Measurements from ENCODE around the gene TMEM178A.

Gene TMEM178A

DNA sequence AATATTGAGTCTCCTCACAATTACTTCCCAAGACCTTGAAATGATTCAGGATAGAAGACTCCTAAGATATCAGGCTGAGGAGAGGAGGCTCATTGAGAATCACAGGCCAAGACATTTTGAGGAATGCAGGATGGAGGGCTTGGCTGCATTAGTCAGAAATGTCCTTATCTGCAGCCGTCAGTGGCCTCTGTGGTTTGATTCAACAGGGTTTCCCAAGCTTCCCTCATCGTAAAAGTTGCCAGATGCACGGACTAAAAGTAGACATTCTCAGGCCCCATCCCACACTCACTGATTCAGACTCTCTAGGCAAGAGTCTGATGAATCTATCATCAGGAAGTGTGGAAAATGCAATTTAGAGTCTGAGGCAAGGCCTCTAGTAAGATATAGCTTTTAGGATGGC lies 34.0 kb upstream of the TMEM178A start:
- Mint-ChIP-seq H3K9me3 (peaks cover 24% of the 10 kb centered on the region), H3K4me3 (no peak overlapping the region), H3K4me1 (peaks cover 6% of the 10 kb centered on the region), H3K36me3 (ENCODE audit: low read depth) (no peaks in the 10 kb centered on the region), H3K27me3 (ENCODE audit: low read depth, poor library complexity) (no peaks in the 10 kb centered on the region), H3K27ac (no peak overlapping the region)
- TF ChIP-seq, protein P1, sequence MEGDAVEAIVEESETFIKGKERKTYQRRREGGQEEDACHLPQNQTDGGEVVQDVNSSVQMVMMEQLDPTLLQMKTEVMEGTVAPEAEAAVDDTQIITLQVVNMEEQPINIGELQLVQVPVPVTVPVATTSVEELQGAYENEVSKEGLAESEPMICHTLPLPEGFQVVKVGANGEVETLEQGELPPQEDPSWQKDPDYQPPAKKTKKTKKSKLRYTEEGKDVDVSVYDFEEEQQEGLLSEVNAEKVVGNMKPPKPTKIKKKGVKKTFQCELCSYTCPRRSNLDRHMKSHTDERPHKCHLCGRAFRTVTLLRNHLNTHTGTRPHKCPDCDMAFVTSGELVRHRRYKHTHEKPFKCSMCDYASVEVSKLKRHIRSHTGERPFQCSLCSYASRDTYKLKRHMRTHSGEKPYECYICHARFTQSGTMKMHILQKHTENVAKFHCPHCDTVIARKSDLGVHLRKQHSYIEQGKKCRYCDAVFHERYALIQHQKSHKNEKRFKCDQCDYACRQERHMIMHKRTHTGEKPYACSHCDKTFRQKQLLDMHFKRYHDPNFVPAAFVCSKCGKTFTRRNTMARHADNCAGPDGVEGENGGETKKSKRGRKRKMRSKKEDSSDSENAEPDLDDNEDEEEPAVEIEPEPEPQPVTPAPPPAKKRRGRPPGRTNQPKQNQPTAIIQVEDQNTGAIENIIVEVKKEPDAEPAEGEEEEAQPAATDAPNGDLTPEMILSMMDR (IDR thresholded peaks at IDR 0.05), result no peak
- DNase-seq, result no peak

DNA sequence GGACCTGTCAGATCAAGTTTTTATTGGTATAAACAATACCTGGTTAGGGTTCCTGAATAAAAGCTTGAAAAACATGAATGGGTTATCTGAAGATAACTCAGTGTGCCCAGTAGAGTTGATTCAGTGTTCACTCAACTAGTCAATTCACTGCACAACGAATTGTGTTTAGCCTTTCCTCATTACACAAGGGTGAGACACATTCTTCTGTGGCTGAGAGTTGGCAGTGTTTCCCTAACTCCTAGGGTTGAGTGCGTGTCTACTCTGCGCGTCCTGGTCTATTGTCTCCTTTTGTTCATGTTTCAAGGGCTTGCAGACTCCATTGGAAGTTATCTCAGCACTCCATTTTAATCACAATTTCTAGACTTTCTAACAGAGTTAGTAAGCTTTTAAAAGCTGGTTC lies 32.8 kb upstream of the TMEM178A start:
- H3K4me1 Mint-ChIP-seq, result peaks cover 6% of the 10 kb centered on the region
- DNase-seq, result no peak
- peaks cover 18% of the 10 kb centered on the region for H3K9me3 Mint-ChIP-seq
- H3K27me3 Mint-ChIP-seq (ENCODE audit: low read depth, poor library complexity), result no peaks in the 10 kb centered on the region
- H3K27ac Mint-ChIP-seq, result no peak overlapping the region
- TF ChIP-seq, protein P1 (IDR thresholded peaks at IDR 0.05), result no peak
- no peaks in the 10 kb centered on the region for H3K36me3 Mint-ChIP-seq (ENCODE audit: low read depth)
- H3K4me3 Mint-ChIP-seq, result no peak overlapping the region

DNA sequence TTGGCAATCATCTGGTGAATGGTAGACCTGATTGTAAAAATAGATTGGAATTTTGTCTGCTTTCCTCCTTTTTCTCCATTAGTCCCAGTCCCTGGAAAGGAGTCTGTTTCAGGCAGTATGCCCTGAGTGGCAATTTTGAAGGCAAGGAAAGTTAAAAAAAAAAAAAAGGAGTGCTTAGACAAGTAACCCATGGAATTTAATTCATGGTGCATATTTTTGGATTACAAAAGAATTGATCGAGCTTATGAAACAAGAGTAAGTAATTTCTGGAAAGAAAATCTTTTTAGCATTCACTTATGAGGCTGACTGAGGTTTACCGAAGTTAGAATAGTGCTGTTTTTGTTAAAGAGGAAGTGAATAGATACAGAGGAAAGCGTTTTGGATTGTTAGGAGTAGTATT lies 29.4 kb upstream of the TMEM178A start:
- Mint-ChIP-seq H3K9me3 (no peaks in the 10 kb centered on the region), H3K27ac (no peak overlapping the region), H3K27me3 (ENCODE audit: low read depth, poor library complexity) (no peaks in the 10 kb centered on the region), H3K4me1 (peaks cover 6% of the 10 kb centered on the region), H3K4me3 (no peak overlapping the region), H3K36me3 (ENCODE audit: low read depth) (no peaks in the 10 kb centered on the region)
- DNase-seq, result no peak
- TF ChIP-seq, protein P1 (IDR thresholded peaks at IDR 0.05), result no peak

DNA sequence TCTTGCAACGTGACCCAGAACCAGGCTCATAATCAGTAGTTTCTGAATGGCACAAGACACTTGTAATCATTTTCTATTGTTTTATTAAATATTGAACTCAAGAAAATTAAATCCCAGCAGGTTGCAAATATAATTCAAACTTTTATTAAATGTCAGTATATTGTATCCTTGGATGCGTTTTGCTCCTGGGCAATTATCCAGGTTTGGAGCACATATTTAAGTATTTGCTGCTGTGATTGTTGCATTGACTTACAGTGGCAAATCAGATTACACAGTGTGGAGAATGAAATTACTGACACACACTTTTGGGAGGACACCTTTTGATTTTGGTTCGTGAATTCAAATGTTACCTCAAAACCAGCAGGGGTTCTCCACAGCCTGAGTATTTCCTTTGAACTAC lies 27.1 kb upstream of the TMEM178A start:
- Mint-ChIP-seq H3K27ac (no peak overlapping the region), H3K4me1 (peaks cover 2% of the 10 kb centered on the region), H3K27me3 (ENCODE audit: low read depth, poor library complexity) (no peaks in the 10 kb centered on the region), H3K9me3 (no peaks in the 10 kb centered on the region), H3K4me3 (no peak overlapping the region), H3K36me3 (ENCODE audit: low read depth) (no peaks in the 10 kb centered on the region)
- TF ChIP-seq, protein P1 (IDR thresholded peaks at IDR 0.05), result no peak
- DNase-seq, result no peak

DNA sequence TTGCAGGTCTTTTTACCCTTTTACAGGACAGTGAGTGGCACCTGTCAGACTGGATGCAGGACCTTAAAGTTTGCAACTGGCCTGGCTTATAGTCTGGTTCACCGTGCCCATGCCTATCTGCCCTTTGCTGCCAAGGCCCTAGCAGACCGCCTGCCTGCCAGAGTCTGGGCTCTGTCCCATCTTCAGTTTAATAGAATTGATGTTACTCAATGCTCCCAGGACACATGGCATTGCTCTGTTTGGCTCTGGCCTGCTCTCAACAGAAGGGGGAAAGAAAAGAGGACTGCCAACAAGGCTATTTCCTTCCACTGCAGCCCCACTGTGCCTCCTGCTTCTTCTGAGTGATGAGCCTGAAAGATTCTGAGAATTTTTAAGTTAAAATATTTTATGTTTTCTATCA lies 25.6 kb upstream of the TMEM178A start:
- no peak for DNase-seq
- H3K4me1 Mint-ChIP-seq, result no peaks in the 10 kb centered on the region
- TF ChIP-seq, protein P1 (IDR thresholded peaks at IDR 0.05), result no peak
- no peak overlapping the region for H3K4me3 Mint-ChIP-seq
- no peaks in the 10 kb centered on the region for H3K27me3 Mint-ChIP-seq (ENCODE audit: low read depth, poor library complexity)
- no peaks in the 10 kb centered on the region for H3K36me3 Mint-ChIP-seq (ENCODE audit: low read depth)
- no peaks in the 10 kb centered on the region for H3K9me3 Mint-ChIP-seq
- no peak overlapping the region for H3K27ac Mint-ChIP-seq

DNA sequence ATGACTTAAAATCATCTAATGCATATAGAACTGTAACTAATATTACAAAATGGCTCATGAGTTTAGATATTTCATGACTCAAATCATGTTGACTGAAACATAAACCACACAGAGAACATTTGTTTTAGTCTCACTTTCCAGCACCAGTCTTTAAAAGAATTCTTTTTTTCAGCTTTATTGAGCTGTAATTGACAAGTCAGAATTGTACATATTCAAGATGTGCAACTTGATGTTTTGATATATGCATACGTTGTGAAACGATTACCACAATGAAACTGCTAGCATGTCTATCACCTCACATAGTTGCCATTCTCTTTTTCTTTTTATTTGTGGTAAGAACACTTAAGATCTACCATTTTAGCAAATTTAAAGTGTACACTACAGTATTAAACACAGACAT lies 25.0 kb upstream of the TMEM178A start:
- Mint-ChIP-seq H3K9me3 (no peaks in the 10 kb centered on the region), H3K4me3 (no peak overlapping the region), H3K36me3 (ENCODE audit: low read depth) (no peaks in the 10 kb centered on the region), H3K27ac (no peak overlapping the region), H3K27me3 (ENCODE audit: low read depth, poor library complexity) (no peaks in the 10 kb centered on the region), H3K4me1 (peaks cover 3% of the 10 kb centered on the region)
- TF ChIP-seq, protein P1 (IDR thresholded peaks at IDR 0.05), result no peak
- DNase-seq, result no peak

Data from nephron progenitor cell (in vitro differentiated cells).